Activated naive CD8-positive, alpha-beta T cell treated with anti-CD3 and anti-CD28 coated beads, Interleukin-2, amount 50 U/mL, for 16 hours (primary cell): ENCODE measurements around the gene HTN1.
"Not testable (repeated sequence)": the region's sequence is repeated elsewhere in the genome, so short reads cannot be mapped to it uniquely, and the experiment has no call there.

ENCODE experiments used
- DNase-seq: peaks from one replicate; pipeline ENCODE4 v3.0.0-alpha.2; 2020; ENCODE audit warnings: low read depth, low spot score

The HTN1 gene

GRCh38 chr4:70050138-70050537, at the start of gene HTN1:
TSS of gene HTN1 (plus strand) at chr4:70050438. CDS start at chr4:70053077, 2,639 bp downstream.
- not testable (repeated sequence) for DNase-seq

GRCh38 chr4:70000711-70001110, 49.5 kb upstream of the HTN1 start:
- DNase-seq = no peak

GRCh38 chr4:70002507-70002906, 47.7 kb upstream of the HTN1 start:
- no peak for DNase-seq

GRCh38 chr4:70008771-70009170, 41.5 kb upstream of the HTN1 start:
- DNase-seq = no peak

- not testable (repeated sequence) for DNase-seq
These were observed 31.2 kb upstream of the HTN1 start for GRCh38 chr4:70019006-70019405.

- DNase-seq = no peak
These were observed 27.0 kb upstream of the HTN1 start for GRCh38 chr4:70023218-70023617.

- DNase-seq = no peak
These were observed 23.2 kb upstream of the HTN1 start for GRCh38 chr4:70027011-70027410.

GRCh38 chr4:70028159-70028558, 22.1 kb upstream of the HTN1 start, which contains the start of gene HTN3:
TSS of gene HTN3 (plus strand) at chr4:70028459. CDS start at chr4:70030741, 2,282 bp downstream.
- not testable (repeated sequence) for DNase-seq

- DNase-seq = not testable (repeated sequence)
These were observed 12.7 kb upstream of the HTN1 start for GRCh38 chr4:70037559-70037958.

- DNase-seq = not testable (repeated sequence)
These were observed 10.3 kb upstream of the HTN1 start for GRCh38 chr4:70039928-70040327.

- no peak for DNase-seq
These were observed 8.5 kb upstream of the HTN1 start for GRCh38 chr4:70041652-70042286.

- not testable (repeated sequence) for DNase-seq
These were observed 6.3 kb downstream of the HTN1 start for GRCh38 chr4:70056534-70056933.

GRCh38 chr4:70057651-70058050, 7.4 kb downstream of the HTN1 start:
- no peak for DNase-seq

GRCh38 chr4:70059149-70059548, 8.9 kb downstream of the HTN1 start:
- DNase-seq = no peak

GRCh38 chr4:70062000-70062399, 11.8 kb downstream of the HTN1 start:
- no peak for DNase-seq

GRCh38 chr4:70080205-70080604, 30.0 kb downstream of the HTN1 start:
- no peak for DNase-seq

- DNase-seq = no peak
These were observed 49.0 kb downstream of the HTN1 start for GRCh38 chr4:70099206-70099605.
